H9 (cell line): ENCODE data around the gene KLK1. TPM values are rescaled to one million over a fixed set of nuclear protein-coding genes. Genes with fewer than 3 reads are reported as not detected.

Source experiments
- DNase-seq: peaks from one replicate; pipeline ENCODE4 v3.0.0-alpha.2; 2017
- H2AFZ ChIP-seq: one replicate; pipeline ENCODE4 v1.6.1; 2013; ENCODE audit warnings: mild to moderate bottlenecking, low read length, control low read depth, moderate library complexity
- H2AK5ac ChIP-seq: 2 replicates; pipeline ENCODE4 v1.6.1; 2013; ENCODE audit warnings: low read length, control low read depth, mixed read lengths; ENCODE audit not compliant: insufficient read length
- H2BK120ac ChIP-seq: one replicate; pipeline ENCODE4 v1.6.1; 2013; ENCODE audit warnings: low read depth, mild to moderate bottlenecking, low read length, control low read depth, inconsistent platforms; ENCODE audit not compliant: poor library complexity, severe bottlenecking
- H2BK12ac ChIP-seq: 2 replicates; pipeline ENCODE4 v1.6.1; 2013; ENCODE audit warnings: low read length, control low read depth, mixed read lengths, low read depth; ENCODE audit not compliant: insufficient read length
- H2BK15ac ChIP-seq: 2 replicates; pipeline ENCODE4 v1.6.1; 2013; ENCODE audit warnings: low read depth, low read length, control low read depth
- H2BK20ac ChIP-seq: one replicate; pipeline ENCODE4 v1.6.1; 2013; ENCODE audit warnings: low read depth, mild to moderate bottlenecking, low read length, control low read depth, inconsistent platforms; ENCODE audit not compliant: poor library complexity, severe bottlenecking
- H2BK5ac ChIP-seq: 2 replicates; pipeline ENCODE4 v1.6.1; 2013; ENCODE audit warnings: low read length, control low read depth, mixed read lengths; ENCODE audit not compliant: insufficient read length
- H3K14ac ChIP-seq: 2 replicates; pipeline ENCODE4 v1.6.1; 2013; ENCODE audit warnings: low read length, control low read depth; ENCODE audit not compliant: insufficient read depth
- H3K18ac ChIP-seq: 2 replicates; pipeline ENCODE4 v1.6.1; 2013; ENCODE audit warnings: low read depth, mild to moderate bottlenecking, mixed read lengths, low read length, control low read depth; ENCODE audit not compliant: insufficient read length
- H3K23ac ChIP-seq: 2 replicates; pipeline ENCODE4 v1.6.1; 2013; ENCODE audit warnings: low read length, control low read depth, mixed read lengths, low read depth; ENCODE audit not compliant: insufficient read length
- H3K23me2 ChIP-seq: 2 replicates; pipeline ENCODE4 v1.6.1; 2013; ENCODE audit warnings: low read depth, mild to moderate bottlenecking, mixed read lengths, low read length, control low read depth; ENCODE audit not compliant: insufficient read length, poor library complexity, severe bottlenecking
- H3K27ac ChIP-seq: 2 replicates; pipeline ENCODE4 v1.5.1; 2013; ENCODE audit warnings: low read length, control low read depth, mixed read lengths, low read depth; ENCODE audit not compliant: insufficient read length
- H3K27me3 ChIP-seq: 2 replicates; pipeline ENCODE4 v1.6.1; 2013; ENCODE audit warnings: low read length, control low read depth, inconsistent platforms; ENCODE audit not compliant: insufficient read depth
- H3K4ac ChIP-seq: 2 replicates; pipeline ENCODE4 v1.6.1; 2013; ENCODE audit warnings: low read depth, mild to moderate bottlenecking, control low read depth, inconsistent platforms, low read length, moderate library complexity
- H3K4me1 ChIP-seq: 2 replicates; pipeline ENCODE4 v1.6.1; 2013; ENCODE audit warnings: low read length, control low read depth, inconsistent platforms; ENCODE audit not compliant: insufficient read depth
- H3K4me2 ChIP-seq: 2 replicates; pipeline ENCODE4 v1.6.1; 2013; ENCODE audit warnings: low read length, control low read depth, mixed read lengths; ENCODE audit not compliant: insufficient read length, insufficient read depth
- H3K56ac ChIP-seq: 2 replicates; pipeline ENCODE4 v1.6.1; 2013; ENCODE audit warnings: low read depth, mild to moderate bottlenecking, mixed read lengths, low read length, control low read depth; ENCODE audit not compliant: insufficient read length
- H3K79me1 ChIP-seq: 2 replicates; pipeline ENCODE4 v1.6.1; 2013; ENCODE audit warnings: low read depth, mild to moderate bottlenecking, moderate library complexity, low read length, control low read depth, inconsistent platforms; ENCODE audit not compliant: insufficient read depth, poor library complexity, severe bottlenecking
- H3K79me2 ChIP-seq: 2 replicates; pipeline ENCODE4 v1.6.1; 2013; ENCODE audit warnings: low read length, control low read depth, inconsistent platforms; ENCODE audit not compliant: insufficient read depth
- H3K9ac ChIP-seq: 2 replicates; pipeline ENCODE4 v1.6.1; 2013; ENCODE audit warnings: low read length, control low read depth, mixed read lengths; ENCODE audit not compliant: insufficient read length; ENCODE audit errors: extremely low read depth
- H3K9me3 ChIP-seq: one replicate; pipeline ENCODE4 v1.6.1; 2013; ENCODE audit warnings: low read depth, low read length, inconsistent platforms; ENCODE audit not compliant: control insufficient read depth
- H3T11ph ChIP-seq: one replicate; pipeline ENCODE4 v1.6.1; 2013; ENCODE audit warnings: mild to moderate bottlenecking, low read length, control low read depth, inconsistent platforms
- H4K20me1 ChIP-seq: one replicate; pipeline ENCODE4 v1.6.1; 2013; ENCODE audit not compliant: control insufficient read depth, insufficient read length, insufficient read depth
- H4K5ac ChIP-seq: 2 replicates; pipeline ENCODE4 v1.6.1; 2013; ENCODE audit warnings: low read depth, mild to moderate bottlenecking, mixed read lengths, low read length, control low read depth; ENCODE audit not compliant: insufficient read length
- H4K8ac ChIP-seq: replicated peaks from 2 replicates; pipeline ENCODE4 v1.6.1; 2013; ENCODE audit warnings: low read length, control low read depth, mixed read lengths, low read depth; ENCODE audit not compliant: insufficient read length
- H4K91ac ChIP-seq: 2 replicates; pipeline ENCODE4 v1.6.1; 2013; ENCODE audit warnings: low read depth, mild to moderate bottlenecking, moderate library complexity, mixed read lengths, low read length, control low read depth; ENCODE audit not compliant: insufficient read length
- H3K27ac Mint-ChIP-seq, 3 experiments: 2 replicates in 2 of 3; 3 replicates in 1 of 3; pipeline ENCODE4 v1.8.0; 2020 to 2021; ENCODE audit warnings: mixed read lengths in 3 of 3, mild to moderate bottlenecking in 1 of 3, moderate library complexity in 1 of 3
- H3K27me3 Mint-ChIP-seq: 2 replicates; pipeline ENCODE4 v1.8.0; 2021; ENCODE audit warnings: low read depth, mild to moderate bottlenecking, moderate library complexity, mixed read lengths
- H3K36me3 Mint-ChIP-seq, 3 experiments: 2 replicates in 2 of 3; 3 replicates in 1 of 3; pipeline ENCODE4 v1.8.0; 2020 to 2021; ENCODE audit warnings: low read depth in 3 of 3, mixed read lengths in 3 of 3; ENCODE audit not compliant: insufficient read depth in 1 of 3
- H3K4me1 Mint-ChIP-seq, 2 experiments: 2 replicates each; pipeline ENCODE4 v1.8.0; 2020; ENCODE audit warnings: mixed read lengths in 2 of 2
- H3K4me3 Mint-ChIP-seq, 2 experiments: 2 replicates in 1 of 2; 3 replicates in 1 of 2; pipeline ENCODE4 v1.8.0; 2020 to 2021; ENCODE audit warnings: mild to moderate bottlenecking in 2 of 2, mixed read lengths in 2 of 2, moderate library complexity in 1 of 2
- H3K9me3 Mint-ChIP-seq, 2 experiments: 2 replicates in 1 of 2; 3 replicates in 1 of 2; pipeline ENCODE4 v1.8.0; 2020; ENCODE audit warnings: mild to moderate bottlenecking in 2 of 2, mixed read lengths in 2 of 2, moderate library complexity in 1 of 2
- WGBS: extraction: QIAGEN DNeasy Blood & Tissue Kit; methylation state at CpG from one replicate; pipeline ENCODE4 v1.1.7; 2013; ENCODE audit warnings: missing lambda C conversion rate, low lambda C conversion rate, mixed read lengths; ENCODE audit not compliant: insufficient read length; ENCODE audit errors: extremely low coverage; 5-methylcytosine and 5-hydroxymethylcytosine counted together
- total RNA-seq: library from RNA; stranded (reverse); gene quantifications from 2 replicates; pipeline ENCODE4 v1.2.1, GENCODE V29; 2021
- TF ChIP-seq, protein P1 (sequence below): fragments of 200-600 bp; sonication (generic); conservative IDR thresholded peaks from 3 replicates; pipeline ENCODE4 v1.8.0; 2021; ENCODE audit warnings: antibody characterized with exemption, mild to moderate bottlenecking

The KLK1 gene
- total RNA-seq, 1 experiment from 2014 or later, result 2.3 TPM

DNA sequence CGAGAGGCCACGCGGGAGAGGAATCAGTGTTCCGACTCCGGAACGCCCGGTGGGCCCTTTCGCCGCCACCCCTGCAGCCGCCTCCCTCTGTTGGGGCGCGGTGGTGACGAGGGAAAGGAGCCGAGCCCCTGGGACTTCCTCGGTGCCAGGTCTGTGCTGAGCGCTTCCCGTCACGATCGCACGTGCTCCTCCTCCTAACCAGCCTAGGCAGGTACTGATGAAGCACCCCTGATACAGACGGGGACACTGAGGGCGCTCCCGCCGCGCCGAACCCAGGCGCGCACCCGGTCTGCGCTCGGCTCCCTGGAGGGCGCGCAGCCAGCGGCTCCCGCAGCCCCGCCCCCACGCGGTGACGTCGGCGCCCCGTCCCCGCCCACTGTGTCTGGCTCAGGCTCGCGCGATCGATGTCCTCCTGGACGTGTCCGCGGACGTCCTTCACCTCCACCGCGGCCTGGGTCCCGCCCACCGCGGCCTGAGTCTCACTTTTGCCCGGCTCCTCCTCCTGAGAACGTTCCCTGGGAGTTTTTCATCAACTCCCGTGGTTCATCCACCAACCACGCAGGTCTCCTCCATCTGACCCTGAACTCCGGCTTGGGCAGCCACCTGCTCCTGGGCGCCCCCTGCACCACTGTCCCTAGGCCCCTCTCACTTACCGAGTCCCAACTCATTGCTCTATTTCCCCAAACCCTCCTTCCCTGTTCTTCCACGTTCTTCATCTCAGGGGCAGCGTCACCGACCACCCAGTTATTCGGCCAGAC, 12.4 kb upstream of the KLK1 start:
- Histone ChIP-seq H3K9ac (peak overlapping the region; percentile 71), H4K8ac (no peak overlapping the region), H3K23me2 (peaks cover 4% of the 10 kb centered on the region), H2BK15ac (no peak overlapping the region), H3K4me1 (no peaks in the 10 kb centered on the region), H3T11ph (no peak overlapping the region), H3K27ac (no peak overlapping the region), H3K4ac (no peak overlapping the region), H2BK5ac (no peak overlapping the region), H3K79me2 (no peaks in the 10 kb centered on the region), H4K5ac (no peak overlapping the region), H3K18ac (peak overlapping the region; percentile 66), H3K9me3 (no peaks in the 10 kb centered on the region), H3K14ac (peak overlapping the region; percentile 84; the same call in 1 of the 2 replicates), H3K79me1 (no peaks in the 10 kb centered on the region), H2AFZ (no peak overlapping the region), H2BK120ac (no peak overlapping the region), H4K91ac (no peak overlapping the region), H3K56ac (no peak overlapping the region), H2BK20ac (no peak overlapping the region), H3K4me2 (peak overlapping the region; percentile 67), H2AK5ac (no peak overlapping the region), H2BK12ac (no peak overlapping the region), H3K27me3 (peaks cover 2% of the 10 kb centered on the region; the same call in 1 of the 2 replicates), H3K23ac (no peak overlapping the region), H4K20me1 (no peaks in the 10 kb centered on the region)
- H3K4me3 Mint-ChIP-seq, result peak overlapping the region; percentile 79 to 97
- H3K27me3 Mint-ChIP-seq, result peaks cover 76% of the 10 kb centered on the region
- no CpG with 5 or more reads among the region's 67 CpGs for WGBS
- peak; percentile 81 for DNase-seq
- no peaks in the 10 kb centered on the region; a peak in 3 of 5 replicates for H3K9me3 Mint-ChIP-seq
- peaks cover 13 to 26% of the 10 kb centered on the region in 2 experiments for H3K4me1 Mint-ChIP-seq
- peak overlapping the region; percentile 14 to 92 (median 55); a peak in 6 of 7 replicates for H3K27ac Mint-ChIP-seq
- no peaks in the 10 kb centered on the region for H3K36me3 Mint-ChIP-seq
- TF ChIP-seq, protein P1, sequence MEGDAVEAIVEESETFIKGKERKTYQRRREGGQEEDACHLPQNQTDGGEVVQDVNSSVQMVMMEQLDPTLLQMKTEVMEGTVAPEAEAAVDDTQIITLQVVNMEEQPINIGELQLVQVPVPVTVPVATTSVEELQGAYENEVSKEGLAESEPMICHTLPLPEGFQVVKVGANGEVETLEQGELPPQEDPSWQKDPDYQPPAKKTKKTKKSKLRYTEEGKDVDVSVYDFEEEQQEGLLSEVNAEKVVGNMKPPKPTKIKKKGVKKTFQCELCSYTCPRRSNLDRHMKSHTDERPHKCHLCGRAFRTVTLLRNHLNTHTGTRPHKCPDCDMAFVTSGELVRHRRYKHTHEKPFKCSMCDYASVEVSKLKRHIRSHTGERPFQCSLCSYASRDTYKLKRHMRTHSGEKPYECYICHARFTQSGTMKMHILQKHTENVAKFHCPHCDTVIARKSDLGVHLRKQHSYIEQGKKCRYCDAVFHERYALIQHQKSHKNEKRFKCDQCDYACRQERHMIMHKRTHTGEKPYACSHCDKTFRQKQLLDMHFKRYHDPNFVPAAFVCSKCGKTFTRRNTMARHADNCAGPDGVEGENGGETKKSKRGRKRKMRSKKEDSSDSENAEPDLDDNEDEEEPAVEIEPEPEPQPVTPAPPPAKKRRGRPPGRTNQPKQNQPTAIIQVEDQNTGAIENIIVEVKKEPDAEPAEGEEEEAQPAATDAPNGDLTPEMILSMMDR, result peak; percentile 29; the same call in 2 of the 3 replicates
